Measurements from ENCODE around the gene APOL1. TPM values are rescaled to one million over a fixed set of nuclear protein-coding genes. Genes with fewer than 3 reads are reported as not detected.

APOL1 gene
- total and polyA plus RNA-seq, 2 donors (not counting 1 experiment from before 2014, with no cell fraction given): 3.3 to 11.2 TPM

GRCh38 chr22:36299295-36299694, 46.4 kb downstream of the APOL1 start:
- TF ChIP-seq EZH2 (IDR thresholded peaks at IDR 0.05; ENCODE audit: borderline replicate concordance, insufficient read depth, low read depth, low read length, poor library complexity, severe bottlenecking) (no peak), CTCF (IDR thresholded peaks at IDR 0.05) (no peak)

DNA sequence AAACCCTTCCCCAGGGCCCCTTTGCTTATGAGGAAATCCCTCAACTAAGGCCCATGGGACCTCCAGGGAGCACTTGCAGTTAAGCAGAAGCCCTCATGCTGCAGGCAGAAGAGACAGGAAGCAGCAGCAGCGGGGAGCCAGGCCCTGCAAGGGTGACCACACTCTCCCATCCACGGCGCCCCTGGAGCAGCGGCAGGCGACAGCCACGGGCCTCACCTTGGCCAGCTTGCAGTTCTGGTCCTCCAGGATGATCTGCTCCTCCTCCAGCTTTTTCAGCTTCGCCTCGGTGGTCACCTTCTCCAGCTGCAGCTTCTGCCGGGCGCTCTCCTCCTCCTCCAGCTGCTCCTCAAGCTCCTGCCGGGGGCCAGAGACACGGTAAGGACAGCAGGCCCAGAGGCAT, 47.0 kb downstream of the APOL1 start:
- Histone ChIP-seq H3K27ac (ENCODE audit: low read length in 2 of 2) (no peak overlapping the region), H3K79me2 (ENCODE audit: control insufficient read depth, insufficient read depth, low read length) (peaks cover 50% of the 10 kb centered on the region)

More at GRCh38 chr22:36299295-36299694, 46.4 kb downstream of the APOL1 start:
- ChIA-PET POLR2A (interaction anchor here (0.6 to 2.1 kb wide), 3 partner anchors 33 to 928 kb away, joined by 5 to 7 read pairs (median 5); no protein-coding TSS in a partner anchor), CTCF (interaction anchor here (1.1 to 24.9 kb wide), 5 partner anchors 10 to 181 kb away, joined by 3 to 607 read pairs (median 3); partner anchors contain the start of gene TXN2)
- Histone ChIP-seq H3K9ac (ENCODE audit: low read length) (no peak overlapping the region), H2AFZ (ENCODE audit: insufficient read depth, low read depth, low read length, poor library complexity, severe bottlenecking) (no peak overlapping the region), H3K4me1 (ENCODE audit: control insufficient read depth in 2 of 2, insufficient read depth in 2 of 2, low read length in 2 of 2) (peaks cover 0 to 4% of the 10 kb centered on the region in 2 donors), H3K4me3 (ENCODE audit: control extremely low read depth in 1 of 5, extremely low read depth in 1 of 5, insufficient read depth in 1 of 5, low read depth in 2 of 5, low read length in 4 of 5) (no peak overlapping the region), H4K20me1 (ENCODE audit: control insufficient read depth, insufficient read depth, low read length, poor library complexity, severe bottlenecking) (peaks cover 95% of the 10 kb centered on the region), H3K9me3 (ENCODE audit: control extremely low read depth in 1 of 3, control insufficient read depth in 2 of 3, insufficient read depth in 1 of 3, low read length in 2 of 3) (no peaks in the 10 kb centered on the region), H3K27ac (ENCODE audit: low read length in 2 of 2) (no peak overlapping the region), H3K36me3 (replicated peaks in 1 of 2; ENCODE audit: control extremely low read depth in 1 of 2, control insufficient read depth in 1 of 2, extremely low read depth in 1 of 2, insufficient read depth in 2 of 2, low read length in 1 of 2) (peaks cover 3 to 100% of the 10 kb centered on the region in 2 experiments), H3K4me2 (replicated peaks; ENCODE audit: low read depth, low read length, poor library complexity, severe bottlenecking) (no peak overlapping the region), H3K27me3 (replicated peaks in 1 of 4; ENCODE audit: control extremely low read depth in 1 of 4, control insufficient read depth in 3 of 4, insufficient read depth in 4 of 4, low read length in 3 of 4) (no peaks in the 10 kb centered on the region), H3K79me2 (ENCODE audit: control insufficient read depth, insufficient read depth, low read length) (peaks cover 47% of the 10 kb centered on the region)
- intact Hi-C loops (cut with micrococcal nuclease): no loop called here
- ATAC-seq (ENCODE audit: low read depth) (no peak), DNase-seq (no peak)
- Mint-ChIP-seq H3K27ac (peak overlapping the region; percentile 20), H3K4me1 (peaks cover 8% of the 10 kb centered on the region), H3K27me3 (no peaks in the 10 kb centered on the region), H3K9me3 (ENCODE audit: insufficient read depth) (no peaks in the 10 kb centered on the region), H3K4me3 (no peak overlapping the region)
- WGBS (ENCODE audit: insufficient coverage): 93% methylated on average over 13 of the region's 14 CpGs

More for the DNA sequence above, 47.0 kb downstream of the APOL1 start:
- Mint-ChIP-seq H3K4me1 (peaks cover 8% of the 10 kb centered on the region), H3K9me3 (ENCODE audit: insufficient read depth) (no peaks in the 10 kb centered on the region), H3K4me3 (no peak overlapping the region), H3K27ac (no peak overlapping the region), H3K27me3 (no peaks in the 10 kb centered on the region)
- ATAC-seq (ENCODE audit: low read depth): no peak
- no peak for DNase-seq
- CTCF ChIA-PET: interaction anchor here (0.6 to 24.9 kb wide), 10 partner anchors 11 to 211 kb away, joined by 3 to 607 read pairs (median 6); partner anchors contain the start of gene TXN2
- H2AFZ ChIP-seq (ENCODE audit: insufficient read depth, low read depth, low read length, poor library complexity, severe bottlenecking): no peak overlapping the region
- no peak overlapping the region for H3K4me2 ChIP-seq (replicated peaks; ENCODE audit: low read depth, low read length, poor library complexity, severe bottlenecking)
- no peaks in the 10 kb centered on the region for H3K9me3 ChIP-seq (ENCODE audit: control extremely low read depth in 1 of 3, control insufficient read depth in 2 of 3, insufficient read depth in 1 of 3, low read length in 2 of 3)
- POLR2A ChIA-PET: interaction anchor here (1.4 to 2.1 kb wide), 2 partner anchors 170 to 182 kb away, joined by 5 to 7 read pairs; no protein-coding TSS in a partner anchor
- no peak overlapping the region for H3K9ac ChIP-seq (ENCODE audit: low read length)
- H4K20me1 ChIP-seq (ENCODE audit: control insufficient read depth, insufficient read depth, low read length, poor library complexity, severe bottlenecking): peaks cover 95% of the 10 kb centered on the region
- peaks cover 3 to 100% of the 10 kb centered on the region in 2 experiments for H3K36me3 ChIP-seq (replicated peaks in 1 of 2; ENCODE audit: control extremely low read depth in 1 of 2, control insufficient read depth in 1 of 2, extremely low read depth in 1 of 2, insufficient read depth in 2 of 2, low read length in 1 of 2)
- intact Hi-C loops (cut with micrococcal nuclease): no loop called here
- no peak overlapping the region for H3K4me3 ChIP-seq (ENCODE audit: control extremely low read depth in 1 of 5, extremely low read depth in 1 of 5, insufficient read depth in 1 of 5, low read depth in 2 of 5, low read length in 4 of 5)
- 82% methylated on average over 12 of the region's 12 CpGs for WGBS (ENCODE audit: insufficient coverage)
- TF ChIP-seq CTCF (IDR thresholded peaks at IDR 0.05) (no peak), EZH2 (IDR thresholded peaks at IDR 0.05; ENCODE audit: borderline replicate concordance, insufficient read depth, low read depth, low read length, poor library complexity, severe bottlenecking) (no peak)
- peaks cover 0 to 4% of the 10 kb centered on the region in 2 donors for H3K4me1 ChIP-seq (ENCODE audit: control insufficient read depth in 2 of 2, insufficient read depth in 2 of 2, low read length in 2 of 2)
- no peaks in the 10 kb centered on the region for H3K27me3 ChIP-seq (replicated peaks in 1 of 4; ENCODE audit: control extremely low read depth in 1 of 4, control insufficient read depth in 3 of 4, insufficient read depth in 4 of 4, low read length in 3 of 4)

Measured in B cell (primary cell).